Measurements from ENCODE around the gene ZC3H7A. TPM values are rescaled to one million over a fixed set of nuclear protein-coding genes. Genes with fewer than 3 reads are reported as not detected.

ZC3H7A gene
- total and polyA plus RNA-seq, 9 of the 15 experiments (the other 6 are each of a cell fraction or from before 2014, with no cell fraction given) = 19.8 to 49.1 (median 28.2) TPM

- TF ChIP-seq, protein P1, sequence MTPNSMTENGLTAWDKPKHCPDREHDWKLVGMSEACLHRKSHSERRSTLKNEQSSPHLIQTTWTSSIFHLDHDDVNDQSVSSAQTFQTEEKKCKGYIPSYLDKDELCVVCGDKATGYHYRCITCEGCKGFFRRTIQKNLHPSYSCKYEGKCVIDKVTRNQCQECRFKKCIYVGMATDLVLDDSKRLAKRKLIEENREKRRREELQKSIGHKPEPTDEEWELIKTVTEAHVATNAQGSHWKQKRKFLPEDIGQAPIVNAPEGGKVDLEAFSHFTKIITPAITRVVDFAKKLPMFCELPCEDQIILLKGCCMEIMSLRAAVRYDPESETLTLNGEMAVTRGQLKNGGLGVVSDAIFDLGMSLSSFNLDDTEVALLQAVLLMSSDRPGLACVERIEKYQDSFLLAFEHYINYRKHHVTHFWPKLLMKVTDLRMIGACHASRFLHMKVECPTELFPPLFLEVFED (CRISPR knock-in tag; conservative IDR thresholded peaks at IDR 0.05) = no peak
- no peak for TF ChIP-seq JUND (IDR thresholded peaks at IDR 0.05; ENCODE audit: borderline replicate concordance, low read depth, low read length)
- TF ChIP-seq JUND (tag; IDR thresholded peaks at IDR 0.05; ENCODE audit: borderline replicate concordance, low read depth, low read length) = no peak
- no peak for TF ChIP-seq MTA1 (IDR thresholded peaks at IDR 0.05; ENCODE audit: borderline replicate concordance)
- no peak for TF ChIP-seq NBN (IDR thresholded peaks at IDR 0.05; ENCODE audit: low read depth)
- TF ChIP-seq, protein P2, sequence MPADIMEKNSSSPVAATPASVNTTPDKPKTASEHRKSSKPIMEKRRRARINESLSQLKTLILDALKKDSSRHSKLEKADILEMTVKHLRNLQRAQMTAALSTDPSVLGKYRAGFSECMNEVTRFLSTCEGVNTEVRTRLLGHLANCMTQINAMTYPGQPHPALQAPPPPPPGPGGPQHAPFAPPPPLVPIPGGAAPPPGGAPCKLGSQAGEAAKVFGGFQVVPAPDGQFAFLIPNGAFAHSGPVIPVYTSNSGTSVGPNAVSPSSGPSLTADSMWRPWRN (IDR thresholded peaks at IDR 0.05; ENCODE audit: low read depth) = no peak
- TF ChIP-seq SRSF3 (IDR thresholded peaks at IDR 0.05; ENCODE audit: insufficient read depth, low read length) = no peak
- no peak for TF ChIP-seq ZNF75A (CRISPR knock-in tag; IDR thresholded peaks at IDR 0.05)
- TF ChIP-seq ERF (CRISPR knock-in tag; IDR thresholded peaks at IDR 0.05) = no peak
- no peak for TF ChIP-seq ZNF584 (CRISPR knock-in tag; IDR thresholded peaks at IDR 0.05; ENCODE audit: low read depth)
- no peaks in the 10 kb centered on the region for H3K27me3 ChIP-seq (ENCODE audit: control insufficient read depth in 2 of 2, insufficient read depth in 2 of 2, low read length in 2 of 2)
- intact Hi-C loops (cut with micrococcal nuclease) (no loop called here), in situ Hi-C loops (cut with MboI) (no loop called here)
- no peak overlapping the region for H3K9ac ChIP-seq (ENCODE audit: insufficient read depth in 1 of 2, low read depth in 2 of 2, low read length in 2 of 2)
- H4K20me1 ChIP-seq (replicated peaks; ENCODE audit: control insufficient read depth, insufficient read depth, low read length) = peaks cover 10% of the 10 kb centered on the region; the same call in 1 of the 2 replicates
- BruUV-seq (replicated peaks) = no TSS peak
- peak overlapping the region; percentile 32; the same call in 1 of the 3 replicates for H3K27ac ChIP-seq (ENCODE audit: extremely low read depth, low read depth, low read length)
- DNase-seq (ENCODE audit: extremely low read depth in 1 of 4, low spot score in 3 of 4) (no peak), ATAC-seq (no peak), FAIRE-seq (no peak)
- peaks cover 58% of the 10 kb centered on the region for H3K79me2 ChIP-seq (ENCODE audit: control insufficient read depth, insufficient read depth, low read length)
- POLR2A ChIA-PET = interaction anchor here (0.6 to 3.3 kb wide), 3 partner anchors 9 to 81 kb away, joined by 4 to 18 read pairs (median 6); no protein-coding TSS in a partner anchor
- H3K9me1 ChIP-seq (ENCODE audit: control insufficient read depth, insufficient read depth, low read length) = no peaks in the 10 kb centered on the region
- H3K4me3 ChIP-seq = no peak overlapping the region
- CTCF ChIA-PET (ENCODE audit: low intra/inter-chr PET ratio) = no interaction called here
- no peaks in the 10 kb centered on the region for H3K9me3 ChIP-seq (replicated peaks; ENCODE audit: control insufficient read depth, insufficient read depth, low read depth, low read length)
- H3K4me1 ChIP-seq (replicated peaks in 1 of 2; ENCODE audit: control insufficient read depth in 2 of 2, insufficient read depth in 2 of 2, low read length in 2 of 2) = peaks cover 7 to 19% of the 10 kb centered on the region in 2 experiments
- WGBS (ENCODE audit: insufficient coverage, low coverage, missing lambda C conversion rate) = 67% methylated on average over 5 of the region's 5 CpGs
- no peak overlapping the region for H3K4me2 ChIP-seq (ENCODE audit: insufficient read depth, low read length)
- H2AFZ ChIP-seq (ENCODE audit: low read depth, low read length) = no peak overlapping the region
- peaks cover 48% of the 10 kb centered on the region for H3K36me3 ChIP-seq (ENCODE audit: control insufficient read depth, insufficient read depth, low read length)
These were observed 15.3 kb downstream of the ZC3H7A start for GRCh38 chr16:11781773-11782172.
